HK-2 (cell line): ENCODE data around the gene PHLPP1.

Experiments used
- DNase-seq: peaks from one replicate; pipeline ENCODE4 v3.0.0-alpha.2; 2018; ENCODE audit not compliant: unreplicated experiment

PHLPP1 gene

GRCh38 chr18:62979900-62980299 is 264.6 kb downstream of the PHLPP1 start:
- no peak for DNase-seq

- DNase-seq, result no peak
Measured at GRCh38 chr18:62981566-62981965, 266.2 kb downstream of the PHLPP1 start.

DNA sequence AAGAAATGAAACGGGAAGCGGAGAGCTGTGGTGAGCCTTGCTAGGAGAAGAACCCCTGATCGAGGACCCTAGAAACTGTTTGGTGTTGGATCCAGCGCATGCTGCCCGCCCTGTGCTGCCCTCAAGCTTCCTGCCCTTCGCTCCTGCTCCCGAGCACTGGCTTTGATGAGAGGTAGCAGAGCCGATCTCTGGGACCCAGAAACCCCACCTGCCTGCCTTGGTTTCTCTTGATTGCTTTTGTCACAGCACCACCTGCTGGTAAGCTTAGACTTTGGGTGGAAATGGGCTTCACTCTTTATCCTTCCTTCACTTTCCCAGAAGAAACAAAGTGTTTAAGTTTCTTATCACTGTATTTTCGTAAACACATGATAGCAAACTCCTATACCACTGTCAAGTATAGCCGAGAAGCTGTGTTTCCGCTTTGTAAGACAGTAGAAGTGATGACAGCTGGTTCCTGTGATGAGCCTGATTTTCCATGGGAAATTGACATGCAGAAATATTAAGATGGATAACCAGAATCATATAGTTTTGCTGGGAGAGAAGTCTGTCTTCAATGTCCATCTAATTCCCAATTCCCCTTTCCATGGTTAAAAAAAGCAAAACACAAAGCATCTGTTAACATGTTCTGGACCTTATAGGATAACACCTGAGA is 267.4 kb downstream of the PHLPP1 start:
- peak; percentile 19 for DNase-seq

- no peak for DNase-seq
Measured at GRCh38 chr18:62984656-62985315, 269.4 kb downstream of the PHLPP1 start.

DNA sequence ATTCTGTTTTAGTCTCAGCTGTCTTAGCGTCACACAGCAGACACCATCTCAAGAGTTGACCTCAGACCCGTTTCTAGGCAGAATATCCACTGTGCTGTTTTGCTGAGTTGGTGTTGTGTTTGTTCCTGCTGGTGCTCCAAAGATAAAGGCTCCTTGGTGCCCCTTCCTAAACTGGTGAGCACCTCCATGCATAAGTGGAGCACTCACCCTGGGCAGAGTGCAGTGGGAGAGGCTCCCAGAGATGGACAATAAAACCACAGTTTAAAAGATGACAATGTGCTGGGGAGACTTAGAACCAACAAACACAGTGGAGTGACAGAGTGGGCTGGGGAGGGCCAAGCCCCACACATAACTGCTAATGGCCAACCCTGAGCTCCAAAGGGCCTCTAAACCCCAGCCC is 271.1 kb downstream of the PHLPP1 start:
- DNase-seq, result no peak

GRCh38 chr18:62987055-62987830 is 271.9 kb downstream of the PHLPP1 start:
- no peak for DNase-seq

DNA sequence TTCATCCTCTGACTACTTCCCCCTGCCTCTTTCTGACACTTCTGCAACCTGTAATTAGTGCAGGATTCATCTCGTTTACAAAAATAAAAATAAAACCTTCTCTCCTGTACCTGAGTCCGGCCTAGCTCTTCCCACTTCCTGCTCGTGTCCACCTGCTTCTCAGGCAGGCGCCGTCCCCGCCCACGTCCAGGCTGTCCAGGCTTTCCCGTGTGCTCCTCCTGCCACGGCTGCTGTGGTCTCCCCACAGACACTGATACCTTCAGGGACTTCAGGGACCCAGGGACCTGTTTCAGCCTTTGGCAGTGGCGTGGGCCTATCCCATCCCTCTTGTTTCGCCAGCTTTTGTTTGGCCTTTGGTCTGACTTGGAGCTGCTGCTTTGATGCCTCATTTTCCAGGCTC is 272.5 kb downstream of the PHLPP1 start:
- no peak for DNase-seq

DNA sequence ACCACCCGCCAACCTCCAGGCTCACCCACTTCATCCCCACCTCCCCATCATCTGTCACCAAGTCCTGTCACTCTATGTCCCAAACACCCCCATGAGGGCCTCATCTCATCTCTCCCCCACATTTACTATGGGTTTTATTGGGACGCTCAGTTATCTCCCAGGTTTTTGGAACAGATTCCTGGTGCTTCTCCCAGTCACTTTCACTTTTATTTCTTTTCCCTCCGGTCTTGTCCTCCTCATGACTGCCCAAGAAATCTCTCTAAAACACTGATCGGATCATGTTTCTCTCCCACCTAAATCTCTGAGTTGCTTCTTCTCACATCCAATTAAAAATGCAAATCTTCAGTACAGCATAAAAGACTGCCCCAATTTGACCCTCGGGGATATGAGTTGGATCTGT is 273.1 kb downstream of the PHLPP1 start:
- no peak for DNase-seq

DNA sequence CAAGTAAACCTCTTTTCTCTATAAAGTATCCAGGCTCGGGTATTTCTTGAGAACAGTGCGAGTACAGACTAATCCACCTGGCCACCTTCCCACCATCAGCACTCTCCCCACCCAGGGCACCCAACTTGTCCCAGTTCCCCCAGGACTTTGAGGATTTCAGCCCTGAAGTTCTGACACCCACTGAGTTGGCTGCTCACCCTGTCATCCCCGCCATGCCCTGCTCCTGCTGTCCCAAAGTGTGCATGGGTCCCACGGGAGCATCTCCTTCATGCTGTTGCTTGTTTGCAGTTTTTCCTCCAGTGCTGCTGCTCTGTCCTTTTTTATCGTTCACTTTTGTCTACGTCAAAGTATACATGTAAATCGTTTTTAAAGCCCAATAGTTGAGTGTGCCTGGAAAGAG is 273.9 kb downstream of the PHLPP1 start:
- no peak for DNase-seq

- no peak for DNase-seq
Measured at GRCh38 chr18:62990653-62991052, 275.3 kb downstream of the PHLPP1 start.

- no peak for DNase-seq
Measured at GRCh38 chr18:62991389-62991788, 276.0 kb downstream of the PHLPP1 start.

GRCh38 chr18:62991959-62992358 is 276.6 kb downstream of the PHLPP1 start:
- no peak for DNase-seq

DNA sequence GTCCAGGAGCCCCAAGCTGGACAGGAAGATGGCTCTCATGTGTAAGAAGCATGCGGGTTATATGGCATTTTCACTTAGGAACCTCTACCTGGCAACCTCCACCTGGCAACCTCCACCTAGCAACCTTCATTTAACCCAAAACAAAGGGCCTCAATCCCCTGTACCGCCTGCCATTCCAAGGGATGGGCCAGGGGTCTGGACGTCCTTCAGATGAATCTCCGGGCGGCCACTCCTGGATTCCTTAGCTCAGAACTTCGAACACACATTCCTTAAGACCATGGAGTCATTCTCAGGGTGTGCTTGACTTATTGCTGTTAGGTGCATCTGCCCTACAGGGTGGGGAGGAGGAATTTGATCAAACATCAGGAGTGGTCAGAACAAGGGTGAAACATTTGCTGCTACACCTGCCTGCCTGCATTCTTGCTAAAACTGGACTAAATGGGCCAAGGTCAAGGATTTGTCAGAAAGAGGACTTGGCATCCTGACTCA is 277.6 kb downstream of the PHLPP1 start:
- no peak for DNase-seq

DNA sequence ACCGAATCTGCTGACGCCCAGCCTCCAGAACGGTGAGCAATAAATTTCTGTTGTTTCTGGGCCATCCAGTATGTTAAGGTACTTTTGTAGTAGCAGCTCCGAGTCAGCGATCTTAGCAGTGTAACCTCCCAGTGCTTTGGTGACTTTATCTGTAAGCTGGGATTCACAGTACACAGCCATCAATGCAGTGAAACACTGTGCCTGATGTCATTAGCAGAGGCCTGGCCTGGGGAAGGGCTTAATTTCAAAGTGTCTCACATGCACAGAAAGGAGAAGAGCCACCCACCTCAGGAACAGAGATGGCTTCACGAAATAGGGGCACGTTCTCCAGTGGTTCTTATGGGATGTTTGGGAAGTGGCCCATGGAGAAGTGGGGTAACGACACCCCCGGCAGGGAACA is 281.2 kb downstream of the PHLPP1 start:
- no peak for DNase-seq

DNA sequence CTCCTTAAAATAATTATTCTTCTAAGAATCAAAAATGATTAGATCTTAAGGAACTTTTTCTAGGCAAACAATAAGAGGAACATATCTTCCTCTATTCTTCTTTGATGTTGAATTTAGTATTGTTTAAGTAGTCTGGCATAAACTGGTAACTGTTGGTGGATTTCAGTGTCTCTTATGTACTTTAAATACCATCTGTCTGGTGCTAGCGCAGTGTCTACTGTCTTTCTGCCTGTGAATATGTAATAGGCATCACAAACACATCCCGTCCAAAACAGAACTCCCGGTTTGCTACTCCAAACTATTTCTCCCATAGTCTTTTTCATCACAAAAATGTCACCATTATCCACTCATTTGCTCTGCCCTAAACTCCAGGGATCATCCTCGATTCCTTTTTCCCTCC is 281.7 kb downstream of the PHLPP1 start:
- no peak for DNase-seq

- DNase-seq, result no peak
Measured at GRCh38 chr18:62998443-62998842, 283.1 kb downstream of the PHLPP1 start.

DNA sequence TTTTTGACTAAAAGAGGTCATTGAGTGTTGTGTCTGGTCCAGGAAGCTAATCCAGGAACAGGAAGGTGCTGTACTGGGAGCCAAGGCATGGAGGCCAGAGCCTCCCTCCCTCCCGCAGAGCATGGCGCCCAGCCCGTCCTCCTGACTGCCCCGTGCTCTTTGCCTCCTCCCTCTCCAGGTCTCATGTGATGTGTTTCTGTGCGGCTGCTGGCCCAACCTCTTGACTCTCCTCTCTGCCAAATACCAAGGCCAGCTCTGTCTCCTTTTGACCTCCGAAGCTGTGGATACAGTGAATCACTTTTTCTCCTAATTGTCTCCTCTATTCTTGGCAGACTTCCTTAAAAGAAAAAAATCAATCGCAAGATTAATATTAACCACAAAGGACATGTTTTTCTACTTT is 284.1 kb downstream of the PHLPP1 start:
- no peak for DNase-seq

DNA sequence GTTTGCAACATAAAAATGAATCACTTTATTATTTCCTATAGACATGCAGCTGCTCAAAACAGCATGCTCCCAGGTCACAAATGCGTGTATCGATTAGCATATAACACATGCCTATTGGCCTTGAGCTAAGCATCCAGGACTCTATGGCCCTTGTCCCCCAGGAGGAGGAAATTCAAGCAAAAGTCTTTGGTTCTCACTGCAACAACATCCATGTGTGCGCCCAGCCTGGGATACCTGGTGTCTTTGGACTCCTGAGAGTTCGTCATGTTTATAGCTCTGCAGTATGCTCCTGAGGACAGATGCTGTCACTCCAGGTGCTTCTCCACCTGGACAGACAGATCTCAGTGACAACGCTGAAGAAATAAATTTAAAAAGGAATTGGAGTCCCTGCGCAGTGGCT is 284.6 kb downstream of the PHLPP1 start:
- DNase-seq, result no peak

- DNase-seq, result no peak
Measured at GRCh38 chr18:63000839-63001238, 285.5 kb downstream of the PHLPP1 start.

DNA sequence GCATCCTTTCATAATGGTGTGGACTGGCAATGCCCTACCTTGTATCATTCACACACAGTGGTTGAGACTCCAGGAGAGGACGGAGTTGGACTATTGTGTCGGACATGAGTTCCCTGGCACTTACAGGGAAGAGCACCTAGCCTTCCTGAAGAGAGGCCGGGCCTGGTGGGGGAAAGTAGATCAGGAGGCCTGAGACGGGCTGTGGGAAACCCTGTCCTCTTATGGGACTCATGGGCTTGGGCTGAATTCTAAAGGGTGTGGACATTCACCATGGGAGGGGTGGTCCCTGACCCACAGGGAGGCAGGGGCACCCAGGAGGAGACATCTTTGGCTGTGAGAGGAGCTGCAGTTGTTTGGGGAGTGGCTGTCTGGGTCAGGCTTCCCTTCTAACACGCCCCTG is 286.5 kb downstream of the PHLPP1 start:
- no peak for DNase-seq

- no peak for DNase-seq
Measured at GRCh38 chr18:63002305-63002704, 287.0 kb downstream of the PHLPP1 start.

DNA sequence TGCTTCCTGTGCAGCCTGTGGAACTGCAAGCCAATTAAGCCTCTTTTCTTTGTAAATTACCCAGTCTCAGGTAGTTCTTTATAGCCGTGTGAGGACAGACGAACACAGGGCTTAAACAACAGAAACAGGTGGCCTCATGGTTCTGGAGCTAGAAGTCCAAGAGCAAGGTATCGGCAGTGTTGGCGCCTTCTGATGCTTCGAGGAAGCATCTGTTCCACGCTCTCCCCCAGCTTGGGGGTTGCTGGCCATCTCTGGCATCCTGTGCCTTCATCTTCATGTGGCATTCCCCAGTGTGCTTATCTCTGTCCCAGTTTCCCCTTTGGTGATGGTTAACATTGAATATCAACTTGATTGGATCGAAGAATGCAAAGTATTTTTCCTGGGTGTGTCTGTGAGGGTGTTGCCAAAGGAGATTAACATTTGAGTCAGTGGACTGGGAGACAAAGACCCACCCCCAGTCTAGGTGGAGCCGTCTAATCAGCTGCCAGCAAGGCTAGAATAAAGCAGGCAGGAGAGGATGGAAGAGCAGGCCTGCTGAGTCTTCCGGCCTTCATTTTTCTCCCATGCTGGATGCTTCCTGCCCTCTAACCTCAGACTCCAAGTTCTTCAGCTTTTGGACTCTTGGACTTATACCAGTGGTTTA is 287.6 kb downstream of the PHLPP1 start:
- DNase-seq, result no peak
